ENCODE results near the gene OR4N2. TPM values are rescaled to one million over a fixed set of nuclear protein-coding genes. Genes with fewer than 3 reads are reported as not detected.
"Not testable (repeated sequence)": the region's sequence is repeated elsewhere in the genome, so short reads cannot be mapped to it uniquely, and the experiment has no call there.

The OR4N2 gene
- total and polyA plus RNA-seq, 10 of the 15 experiments (the other 5 are each of a cell fraction or from before 2014, with no cell fraction given) = not detected

DNA sequence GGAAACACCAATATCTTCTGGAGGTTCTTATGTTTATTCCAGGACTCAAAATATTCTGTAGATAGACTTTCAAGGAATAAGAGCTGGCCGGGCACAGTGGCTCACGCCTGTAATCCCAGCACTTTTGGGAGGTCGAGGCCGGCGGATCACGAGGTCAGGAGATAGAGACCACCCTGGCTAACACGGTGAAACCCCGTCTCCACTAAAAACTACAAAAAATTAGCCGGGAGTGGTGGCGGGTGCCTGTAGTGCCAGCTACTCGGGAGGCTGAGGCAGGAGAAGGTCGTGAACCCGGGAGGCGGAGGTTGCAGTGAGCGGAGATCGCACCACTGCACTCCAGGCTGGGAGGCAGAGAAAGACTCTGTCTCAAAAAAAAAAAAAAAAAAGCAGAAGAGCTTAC lies 17.7 kb upstream of the OR4N2 start:
- BruUV-seq (replicated peaks); H3K4me3 ChIP-seq; DNase-seq (ENCODE audit: low read depth, low spot score); H3K9ac ChIP-seq (ENCODE audit: control insufficient read depth, insufficient read depth, low read length); H3K4me1 ChIP-seq (ENCODE audit: control insufficient read depth, insufficient read depth, low read length); H3K79me2 ChIP-seq (ENCODE audit: control insufficient read depth, insufficient read depth, low read length); H3K27me3 ChIP-seq (replicated peaks in 1 of 2; ENCODE audit: control insufficient read depth in 2 of 2, insufficient read depth in 2 of 2, low read length in 1 of 2); RAD21 ChIA-PET (ENCODE audit: unreplicated experiment); H3K36me3 ChIP-seq (ENCODE audit: control insufficient read depth in 2 of 2, insufficient read depth in 2 of 2, low read length in 1 of 2); ATAC-seq; H4K20me1 ChIP-seq (ENCODE audit: control insufficient read depth, insufficient read depth); intact Hi-C loops (cut with micrococcal nuclease; ENCODE audit: unreplicated experiment); FAIRE-seq; in situ Hi-C loops (cut with MboI); H3K9me3 ChIP-seq (replicated peaks; ENCODE audit: control insufficient read depth, insufficient read depth, low read length); H2AFZ ChIP-seq (ENCODE audit: control insufficient read depth, low read depth, low read length); H3K27ac ChIP-seq (ENCODE audit: control insufficient read depth, insufficient read depth); H3K4me2 ChIP-seq (ENCODE audit: control insufficient read depth, insufficient read depth); SMC1A ChIA-PET (ENCODE audit: uncharacterized antibody, unreplicated experiment); CTCF ChIA-PET; POLR2A ChIA-PET: not testable (repeated sequence)
- 52% methylated on average over 12 of the region's 16 CpGs for WGBS (ENCODE audit: insufficient coverage, insufficient replicate concordance, low lambda C conversion rate, missing lambda C conversion rate)

DNA sequence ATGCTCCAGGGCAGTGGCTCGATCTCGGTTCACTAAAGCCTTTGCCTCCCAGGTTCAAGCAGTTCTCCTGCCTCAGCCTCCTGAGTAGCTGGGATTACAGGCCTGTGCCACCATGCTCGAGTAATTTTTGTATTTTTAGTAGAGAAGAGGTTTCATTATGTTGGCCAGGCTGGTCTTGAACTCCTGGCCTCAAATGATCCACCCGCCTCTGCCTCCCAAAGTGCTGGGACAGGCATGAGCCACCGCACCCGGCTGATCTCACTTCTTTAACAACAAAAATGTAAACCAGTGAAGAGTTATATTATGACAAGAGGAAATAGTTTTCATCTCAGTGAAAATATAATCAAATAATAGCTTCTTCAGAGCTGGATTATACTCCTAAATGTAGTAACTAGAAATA lies 16.3 kb upstream of the OR4N2 start:
- H3K79me2 ChIP-seq (ENCODE audit: control insufficient read depth, insufficient read depth, low read length); H3K4me3 ChIP-seq; H3K36me3 ChIP-seq (ENCODE audit: control insufficient read depth in 2 of 2, insufficient read depth in 2 of 2, low read length in 1 of 2); POLR2A ChIA-PET; DNase-seq (ENCODE audit: low read depth, low spot score); SMC1A ChIA-PET (ENCODE audit: uncharacterized antibody, unreplicated experiment); RAD21 ChIA-PET (ENCODE audit: unreplicated experiment); H2AFZ ChIP-seq (ENCODE audit: control insufficient read depth, low read depth, low read length); H3K4me2 ChIP-seq (ENCODE audit: control insufficient read depth, insufficient read depth); H3K27ac ChIP-seq (ENCODE audit: control insufficient read depth, insufficient read depth); H3K9ac ChIP-seq (ENCODE audit: control insufficient read depth, insufficient read depth, low read length); FAIRE-seq; in situ Hi-C loops (cut with MboI); H3K4me1 ChIP-seq (ENCODE audit: control insufficient read depth, insufficient read depth, low read length); intact Hi-C loops (cut with micrococcal nuclease; ENCODE audit: unreplicated experiment); H3K27me3 ChIP-seq (replicated peaks in 1 of 2; ENCODE audit: control insufficient read depth in 2 of 2, insufficient read depth in 2 of 2, low read length in 1 of 2); ATAC-seq; CTCF ChIA-PET; H4K20me1 ChIP-seq (ENCODE audit: control insufficient read depth, insufficient read depth); BruUV-seq (replicated peaks); H3K9me3 ChIP-seq (replicated peaks; ENCODE audit: control insufficient read depth, insufficient read depth, low read length): not testable (repeated sequence)
- WGBS (ENCODE audit: insufficient coverage, insufficient replicate concordance, low lambda C conversion rate, missing lambda C conversion rate) = 50% methylated on average over 6 of the region's 6 CpGs

- POLR2A ChIA-PET; H3K36me3 ChIP-seq (ENCODE audit: control insufficient read depth in 2 of 2, insufficient read depth in 2 of 2, low read length in 1 of 2); H3K27me3 ChIP-seq (replicated peaks in 1 of 2; ENCODE audit: control insufficient read depth in 2 of 2, insufficient read depth in 2 of 2, low read length in 1 of 2); H2AFZ ChIP-seq (ENCODE audit: control insufficient read depth, low read depth, low read length); H3K4me2 ChIP-seq (ENCODE audit: control insufficient read depth, insufficient read depth); H3K9ac ChIP-seq (ENCODE audit: control insufficient read depth, insufficient read depth, low read length); SMC1A ChIA-PET (ENCODE audit: uncharacterized antibody, unreplicated experiment); H3K79me2 ChIP-seq (ENCODE audit: control insufficient read depth, insufficient read depth, low read length); BruUV-seq (replicated peaks); ATAC-seq; in situ Hi-C loops (cut with MboI); H3K27ac ChIP-seq (ENCODE audit: control insufficient read depth, insufficient read depth); CTCF ChIA-PET; H3K4me1 ChIP-seq (ENCODE audit: control insufficient read depth, insufficient read depth, low read length); intact Hi-C loops (cut with micrococcal nuclease; ENCODE audit: unreplicated experiment); DNase-seq (ENCODE audit: low read depth, low spot score); H3K4me3 ChIP-seq; RAD21 ChIA-PET (ENCODE audit: unreplicated experiment); H3K9me3 ChIP-seq (replicated peaks; ENCODE audit: control insufficient read depth, insufficient read depth, low read length); H4K20me1 ChIP-seq (ENCODE audit: control insufficient read depth, insufficient read depth); FAIRE-seq: not testable (repeated sequence)
- WGBS (ENCODE audit: insufficient coverage, insufficient replicate concordance, low lambda C conversion rate, missing lambda C conversion rate) = 48% methylated on average over 7 of the region's 7 CpGs
Measured at GRCh38 chr14:19788150-19788549, 15.4 kb upstream of the OR4N2 start.

DNA sequence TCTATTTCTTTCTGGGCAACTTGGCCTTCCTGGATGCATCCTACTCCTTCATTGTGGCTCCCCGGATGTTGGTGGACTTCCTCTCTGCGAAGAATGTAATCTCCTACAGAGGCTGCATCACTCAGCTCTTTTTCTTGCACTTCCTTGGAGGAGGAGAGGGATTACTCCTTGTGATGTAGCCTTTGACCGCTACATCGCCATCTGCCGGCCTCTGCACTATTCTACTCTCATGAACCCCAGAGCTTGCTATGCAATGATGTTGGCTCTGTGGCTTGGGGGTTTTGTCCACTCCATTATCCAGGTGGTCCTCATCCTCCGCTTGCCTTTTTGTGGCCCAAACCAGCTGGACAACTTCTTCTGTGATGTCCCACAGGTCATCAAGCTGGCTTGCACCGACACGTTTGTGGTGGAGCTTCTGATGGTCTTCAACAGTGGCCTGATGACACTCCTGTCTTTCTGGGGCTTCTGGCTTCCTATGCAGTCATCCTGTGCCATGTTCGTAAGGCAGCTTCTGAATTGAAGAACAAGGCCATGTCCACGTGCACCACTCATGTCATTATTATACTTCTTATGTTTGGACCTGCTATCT lies 7.0 kb upstream of the OR4N2 start:
- DNase-seq (ENCODE audit: low read depth, low spot score); H3K27me3 ChIP-seq (replicated peaks in 1 of 2; ENCODE audit: control insufficient read depth in 2 of 2, insufficient read depth in 2 of 2, low read length in 1 of 2); intact Hi-C loops (cut with micrococcal nuclease; ENCODE audit: unreplicated experiment); H3K27ac ChIP-seq (ENCODE audit: control insufficient read depth, insufficient read depth); RAD21 ChIA-PET (ENCODE audit: unreplicated experiment); POLR2A ChIA-PET; in situ Hi-C loops (cut with MboI); H3K9ac ChIP-seq (ENCODE audit: control insufficient read depth, insufficient read depth, low read length); H4K20me1 ChIP-seq (ENCODE audit: control insufficient read depth, insufficient read depth); H3K4me2 ChIP-seq (ENCODE audit: control insufficient read depth, insufficient read depth); CTCF ChIA-PET; H3K36me3 ChIP-seq (ENCODE audit: control insufficient read depth in 2 of 2, insufficient read depth in 2 of 2, low read length in 1 of 2); FAIRE-seq; H3K4me1 ChIP-seq (ENCODE audit: control insufficient read depth, insufficient read depth, low read length); ATAC-seq; H2AFZ ChIP-seq (ENCODE audit: control insufficient read depth, low read depth, low read length); BruUV-seq (replicated peaks); H3K9me3 ChIP-seq (replicated peaks; ENCODE audit: control insufficient read depth, insufficient read depth, low read length); H3K79me2 ChIP-seq (ENCODE audit: control insufficient read depth, insufficient read depth, low read length); SMC1A ChIA-PET (ENCODE audit: uncharacterized antibody, unreplicated experiment); H3K4me3 ChIP-seq: not testable (repeated sequence)
- 61% methylated on average over 10 of the region's 10 CpGs for WGBS (ENCODE audit: insufficient coverage, insufficient replicate concordance, low lambda C conversion rate, missing lambda C conversion rate)
